ENCODE data around the gene CENPP.

Gene CENPP

DNA sequence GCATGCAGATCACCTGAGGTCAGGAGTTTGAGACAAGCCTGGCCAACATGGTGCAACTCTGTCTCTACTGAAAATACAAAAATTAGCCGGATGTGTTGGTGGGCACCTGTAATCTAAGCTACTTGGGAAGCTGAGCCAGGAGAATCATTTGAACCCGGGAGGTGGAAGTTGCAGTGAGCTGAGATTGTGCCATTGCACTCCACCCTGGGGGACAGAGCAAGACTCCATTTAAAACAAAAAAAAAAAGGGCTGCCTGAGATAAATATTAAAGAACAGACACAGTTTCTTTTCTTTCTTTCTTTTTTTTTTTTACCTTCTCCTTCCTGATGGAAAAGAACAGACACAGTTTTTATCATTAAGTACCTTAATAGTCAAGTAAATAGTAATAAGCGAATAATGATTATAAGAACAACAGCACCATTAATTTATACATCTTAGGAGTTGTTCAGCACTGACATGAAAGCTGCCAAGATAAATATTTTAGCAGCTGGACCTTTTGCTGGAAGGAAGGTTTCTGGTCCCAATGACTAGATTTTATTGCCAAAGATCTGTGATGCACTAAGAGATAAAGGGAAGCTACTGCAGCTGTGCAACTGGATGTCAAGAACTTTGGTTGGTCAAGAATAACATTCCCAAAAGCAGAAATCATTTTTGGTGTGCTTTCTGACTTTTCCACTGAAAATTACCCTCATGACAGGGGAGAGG lies 7.0 kb downstream of the CENPP start:
- peak; percentile 71; the same call in 1 of the 2 replicates for TF ChIP-seq GATA3 (IDR thresholded peaks at IDR 0.05; ENCODE audit: low read depth, low read length)
- peak; percentile 75 for TF ChIP-seq GATA2 (IDR thresholded peaks at IDR 0.05; ENCODE audit: low read depth, low read length)

DNA sequence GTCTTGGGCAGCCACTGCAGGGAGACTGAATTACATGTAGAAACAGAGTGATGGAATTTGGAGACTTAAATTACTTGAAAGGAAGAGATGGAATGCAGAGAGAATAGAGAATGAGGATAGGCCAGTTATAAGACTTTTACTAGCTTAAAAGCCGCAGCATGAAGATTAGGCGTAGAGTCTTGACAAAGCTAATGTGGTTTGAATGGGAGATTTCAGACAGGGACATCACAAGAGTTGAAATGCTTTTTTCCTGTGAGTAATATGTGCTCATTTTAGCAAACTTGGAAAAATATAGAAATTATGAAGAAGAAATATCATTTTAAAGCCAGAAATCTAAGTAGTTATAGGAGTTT lies 7.5 kb downstream of the CENPP start:
- TF ChIP-seq GATA2 (IDR thresholded peaks at IDR 0.05; ENCODE audit: low read depth, low read length) (no peak), GATA3 (IDR thresholded peaks at IDR 0.05; ENCODE audit: low read depth, low read length) (peak; percentile 6; the same call in 1 of the 2 replicates)

- TF ChIP-seq GATA2 (IDR thresholded peaks at IDR 0.05; ENCODE audit: low read depth, low read length) (peak; percentile 86), GATA3 (IDR thresholded peaks at IDR 0.05; ENCODE audit: low read depth, low read length) (peak; percentile 83)
Observed at GRCh38 chr9:92341578-92341977, 15.8 kb downstream of the CENPP start.

- TF ChIP-seq GATA2 (IDR thresholded peaks at IDR 0.05; ENCODE audit: low read depth, low read length) (no peak), GATA3 (IDR thresholded peaks at IDR 0.05; ENCODE audit: low read depth, low read length) (no peak)
Observed at GRCh38 chr9:92342825-92343488, 17.2 kb downstream of the CENPP start.

GRCh38 chr9:92345582-92345981 lies 19.8 kb downstream of the CENPP start:
- TF ChIP-seq GATA3 (IDR thresholded peaks at IDR 0.05; ENCODE audit: low read depth, low read length): no peak
- TF ChIP-seq GATA2 (IDR thresholded peaks at IDR 0.05; ENCODE audit: low read depth, low read length): no peak

- TF ChIP-seq GATA3 (IDR thresholded peaks at IDR 0.05; ENCODE audit: low read depth, low read length) (no peak), GATA2 (IDR thresholded peaks at IDR 0.05; ENCODE audit: low read depth, low read length) (no peak)
Observed at GRCh38 chr9:92349771-92350739, 24.3 kb downstream of the CENPP start.

- no peak for TF ChIP-seq GATA2 (IDR thresholded peaks at IDR 0.05; ENCODE audit: low read depth, low read length)
Observed at GRCh38 chr9:92350740-92351133, 25.0 kb downstream of the CENPP start.

DNA sequence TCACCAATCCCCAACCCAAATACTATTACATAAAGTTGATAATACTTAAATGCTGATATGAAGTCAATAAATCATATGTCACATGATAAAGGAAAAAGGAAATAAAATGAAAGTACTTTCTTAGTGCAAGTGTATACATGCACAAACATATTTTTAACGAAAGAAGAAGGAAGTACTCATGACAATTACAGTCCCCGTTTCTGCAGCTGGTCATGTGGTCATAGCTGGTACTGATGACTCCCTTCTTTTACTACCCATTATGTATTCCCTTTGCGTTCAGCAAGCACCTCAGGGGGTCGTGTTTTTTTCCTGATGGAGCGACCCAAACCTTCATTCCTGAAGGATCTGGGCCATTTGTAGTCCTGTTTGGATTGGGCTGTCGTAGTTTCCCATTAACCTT lies 27.3 kb downstream of the CENPP start:
- no peak for TF ChIP-seq GATA2 (IDR thresholded peaks at IDR 0.05; ENCODE audit: low read depth, low read length)
- TF ChIP-seq GATA3 (IDR thresholded peaks at IDR 0.05; ENCODE audit: low read depth, low read length): no peak

- TF ChIP-seq GATA3 (IDR thresholded peaks at IDR 0.05; ENCODE audit: low read depth, low read length) (peak; percentile 77), GATA2 (IDR thresholded peaks at IDR 0.05; ENCODE audit: low read depth, low read length) (peak; percentile 72)
Observed at GRCh38 chr9:92359394-92359995, 33.7 kb downstream of the CENPP start.

- TF ChIP-seq GATA2 (IDR thresholded peaks at IDR 0.05; ENCODE audit: low read depth, low read length): no peak
- no peak for TF ChIP-seq GATA3 (IDR thresholded peaks at IDR 0.05; ENCODE audit: low read depth, low read length)
Observed at GRCh38 chr9:92360083-92360482, 34.3 kb downstream of the CENPP start.

- TF ChIP-seq GATA2 (IDR thresholded peaks at IDR 0.05; ENCODE audit: low read depth, low read length): no peak
- TF ChIP-seq GATA3 (IDR thresholded peaks at IDR 0.05; ENCODE audit: low read depth, low read length): no peak
Observed at GRCh38 chr9:92369075-92369474, 43.3 kb downstream of the CENPP start.

GRCh38 chr9:92373167-92373566 lies 47.4 kb downstream of the CENPP start:
- TF ChIP-seq GATA3 (IDR thresholded peaks at IDR 0.05; ENCODE audit: low read depth, low read length) (no peak), GATA2 (IDR thresholded peaks at IDR 0.05; ENCODE audit: low read depth, low read length) (no peak)

GRCh38 chr9:92377876-92378275 lies 52.1 kb downstream of the CENPP start:
- no peak for TF ChIP-seq GATA2 (IDR thresholded peaks at IDR 0.05; ENCODE audit: low read depth, low read length)
- no peak for TF ChIP-seq GATA3 (IDR thresholded peaks at IDR 0.05; ENCODE audit: low read depth, low read length)

Measured in SH-SY5Y (cell line).